ENCODE results near the gene ARID3B. TPM values are rescaled to one million over a fixed set of nuclear protein-coding genes. Genes with fewer than 3 reads are reported as not detected.

ARID3B gene
- total RNA-seq, 1 experiment from 2014 or later, result 19.0 TPM

DNA sequence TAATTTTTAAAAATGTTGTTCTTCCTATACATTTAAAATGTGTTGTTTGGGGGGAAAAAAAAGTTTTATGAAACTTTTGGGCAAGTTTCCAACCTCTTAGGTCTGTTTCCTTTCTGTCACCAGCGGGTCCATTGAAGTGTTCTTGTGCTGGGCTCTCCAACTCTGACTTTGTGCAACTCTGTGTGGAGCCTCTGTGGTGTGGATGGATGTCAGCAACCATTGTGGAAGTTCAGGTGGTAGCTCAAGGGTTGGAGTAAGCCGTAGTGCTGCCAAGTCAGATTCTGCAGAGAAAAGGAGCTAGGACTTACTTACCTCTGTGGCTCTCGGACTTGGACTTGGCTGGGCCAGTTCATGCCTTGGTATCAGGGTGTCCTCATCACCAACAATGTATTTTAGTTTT is 22.4 kb downstream of the ARID3B start:
- no peak overlapping the region for H3K27ac ChIP-seq (ENCODE audit: low read length)

DNA sequence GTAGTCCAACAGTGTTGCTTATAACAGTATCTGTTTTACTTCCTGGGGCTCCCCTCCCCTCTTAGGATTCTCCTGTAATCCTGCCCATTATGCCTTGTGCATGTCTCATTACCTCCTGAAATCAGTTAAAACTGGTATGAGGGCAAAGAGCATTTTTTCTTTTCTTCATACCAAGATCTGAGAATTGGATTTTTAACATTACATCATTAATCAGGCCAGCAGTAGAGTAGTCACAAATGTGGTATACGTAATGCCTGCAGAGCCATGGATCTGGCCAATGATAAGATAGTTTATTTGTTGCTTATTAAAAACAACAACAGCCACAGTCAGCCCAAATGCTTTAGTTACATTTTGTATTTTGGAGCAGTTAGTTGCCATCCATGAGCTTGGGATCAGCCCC is 23.2 kb downstream of the ARID3B start:
- Histone ChIP-seq H3K9me2 (replicated peaks; ENCODE audit: low read length) (no peaks in the 10 kb centered on the region), H3K4me3 (ENCODE audit: low read length) (no peak overlapping the region), H3K4me2 (ENCODE audit: low read length) (no peak overlapping the region), H2AFZ (ENCODE audit: low read length) (no peak overlapping the region), H3K4me1 (ENCODE audit: insufficient read depth, low read length) (no peaks in the 10 kb centered on the region), H4K20me1 (ENCODE audit: low read length) (peaks cover 15% of the 10 kb centered on the region), H3K9me3 (ENCODE audit: low read length) (no peaks in the 10 kb centered on the region), H3K27me3 (ENCODE audit: low read length) (no peaks in the 10 kb centered on the region), H3K79me2 (ENCODE audit: low read length) (peaks cover 75% of the 10 kb centered on the region), H3F3A (ENCODE audit: low read length, unreplicated experiment) (peaks cover 4% of the 10 kb centered on the region), H3K9ac (ENCODE audit: low read length) (no peak overlapping the region), H3K27ac (ENCODE audit: low read length) (no peak overlapping the region), H3K36me3 (ENCODE audit: low read depth, low read length) (peaks cover 11% of the 10 kb centered on the region; the same call in 1 of the 2 replicates)
- BruUV-seq (replicated peaks), result no TSS peak
- POLR2A ChIA-PET (ENCODE audit: unreplicated experiment), result no interaction called here
- DNase-seq, result no peak
- TF ChIP-seq EZH2 (IDR thresholded peaks at IDR 0.05; ENCODE audit: low read length, unreplicated experiment) (no peak), EZH2phosphoT487 (IDR thresholded peaks at IDR 0.05; ENCODE audit: borderline replicate concordance, low read length) (no peak)
- TF ChIP-seq, protein P1, sequence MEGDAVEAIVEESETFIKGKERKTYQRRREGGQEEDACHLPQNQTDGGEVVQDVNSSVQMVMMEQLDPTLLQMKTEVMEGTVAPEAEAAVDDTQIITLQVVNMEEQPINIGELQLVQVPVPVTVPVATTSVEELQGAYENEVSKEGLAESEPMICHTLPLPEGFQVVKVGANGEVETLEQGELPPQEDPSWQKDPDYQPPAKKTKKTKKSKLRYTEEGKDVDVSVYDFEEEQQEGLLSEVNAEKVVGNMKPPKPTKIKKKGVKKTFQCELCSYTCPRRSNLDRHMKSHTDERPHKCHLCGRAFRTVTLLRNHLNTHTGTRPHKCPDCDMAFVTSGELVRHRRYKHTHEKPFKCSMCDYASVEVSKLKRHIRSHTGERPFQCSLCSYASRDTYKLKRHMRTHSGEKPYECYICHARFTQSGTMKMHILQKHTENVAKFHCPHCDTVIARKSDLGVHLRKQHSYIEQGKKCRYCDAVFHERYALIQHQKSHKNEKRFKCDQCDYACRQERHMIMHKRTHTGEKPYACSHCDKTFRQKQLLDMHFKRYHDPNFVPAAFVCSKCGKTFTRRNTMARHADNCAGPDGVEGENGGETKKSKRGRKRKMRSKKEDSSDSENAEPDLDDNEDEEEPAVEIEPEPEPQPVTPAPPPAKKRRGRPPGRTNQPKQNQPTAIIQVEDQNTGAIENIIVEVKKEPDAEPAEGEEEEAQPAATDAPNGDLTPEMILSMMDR (conservative IDR thresholded peaks at IDR 0.05; ENCODE audit: low read depth, low read length), result no peak
- CTCF ChIA-PET, result no interaction called here
- intact Hi-C loops (cut with micrococcal nuclease), result no loop called here
- ATAC-seq, result no peak

More for the DNA sequence above, 22.4 kb downstream of the ARID3B start:
- H3K79me2 ChIP-seq (ENCODE audit: low read length), result peaks cover 79% of the 10 kb centered on the region
- ChIA-PET POLR2A (ENCODE audit: unreplicated experiment) (no interaction called here), CTCF (no interaction called here)
- no peaks in the 10 kb centered on the region for H3K9me2 ChIP-seq (replicated peaks; ENCODE audit: low read length)
- H3K4me2 ChIP-seq (ENCODE audit: low read length), result no peak overlapping the region
- BruUV-seq (replicated peaks), result no TSS peak
- peaks cover 22% of the 10 kb centered on the region for H4K20me1 ChIP-seq (ENCODE audit: low read length)
- no peak for ATAC-seq
- no peaks in the 10 kb centered on the region for H3K9me3 ChIP-seq (ENCODE audit: low read length)
- no peak overlapping the region for H2AFZ ChIP-seq (ENCODE audit: low read length)
- H3K4me3 ChIP-seq (ENCODE audit: low read length), result no peak overlapping the region
- H3K27me3 ChIP-seq (ENCODE audit: low read length), result no peaks in the 10 kb centered on the region
- peaks cover 12% of the 10 kb centered on the region; the same call in 1 of the 2 replicates for H3K36me3 ChIP-seq (ENCODE audit: low read depth, low read length)
- TF ChIP-seq EZH2phosphoT487 (IDR thresholded peaks at IDR 0.05; ENCODE audit: borderline replicate concordance, low read length) (no peak), EZH2 (IDR thresholded peaks at IDR 0.05; ENCODE audit: low read length, unreplicated experiment) (no peak)
- TF ChIP-seq, protein P1 (conservative IDR thresholded peaks at IDR 0.05; ENCODE audit: low read depth, low read length), result no peak
- intact Hi-C loops (cut with micrococcal nuclease), result no loop called here
- peaks cover 4% of the 10 kb centered on the region for H3F3A ChIP-seq (ENCODE audit: low read length, unreplicated experiment)
- H3K9ac ChIP-seq (ENCODE audit: low read length), result no peak overlapping the region
- no peaks in the 10 kb centered on the region for H3K4me1 ChIP-seq (ENCODE audit: insufficient read depth, low read length)
- DNase-seq, result no peak

DNA sequence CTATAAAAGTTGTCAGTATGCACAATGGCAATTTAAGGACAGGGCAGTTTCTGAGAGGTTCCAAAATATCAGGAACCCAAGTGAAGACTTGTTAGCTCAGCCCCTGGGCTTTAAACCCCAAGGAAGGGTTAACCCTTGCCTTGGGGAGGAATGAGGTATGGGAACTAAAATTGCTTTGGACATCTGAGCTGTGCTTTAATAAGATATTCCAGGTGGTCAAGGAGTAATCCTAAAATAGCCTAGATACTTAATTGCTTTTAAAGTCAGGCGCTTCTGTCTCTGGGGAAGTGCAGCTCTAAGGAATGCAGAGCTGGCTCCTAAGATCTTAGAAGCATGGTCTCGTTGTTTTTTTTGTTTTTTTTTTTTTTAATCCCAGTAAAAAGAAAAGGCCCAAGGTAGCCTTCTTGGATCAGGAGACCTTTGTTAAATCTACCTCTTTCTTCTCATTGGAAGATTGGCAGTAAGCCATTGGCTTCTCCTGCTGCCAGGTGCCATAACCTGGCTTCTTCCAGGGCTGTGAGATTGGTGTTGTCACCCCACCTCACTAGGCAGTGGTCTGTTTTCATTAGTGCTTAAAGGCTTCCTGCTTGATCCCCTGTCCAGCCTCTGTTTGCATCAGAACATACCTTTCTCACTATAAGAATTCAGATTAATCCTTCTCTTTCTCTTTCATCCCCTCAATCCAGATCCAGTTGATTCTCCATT is 24.5 kb downstream of the ARID3B start:
- POLR2A ChIA-PET (ENCODE audit: unreplicated experiment), result no interaction called here
- BruUV-seq (replicated peaks), result no TSS peak
- H3K9me3 ChIP-seq (ENCODE audit: low read length), result no peaks in the 10 kb centered on the region
- intact Hi-C loops (cut with micrococcal nuclease), result no loop called here
- peaks cover 62% of the 10 kb centered on the region for H3K79me2 ChIP-seq (ENCODE audit: low read length)
- ATAC-seq, result no peak
- no peak overlapping the region for H3K9ac ChIP-seq (ENCODE audit: low read length)
- H2AFZ ChIP-seq (ENCODE audit: low read length), result no peak overlapping the region
- no peak overlapping the region for H3K4me3 ChIP-seq (ENCODE audit: low read length)
- CTCF ChIA-PET, result no interaction called here
- H3K36me3 ChIP-seq (ENCODE audit: low read depth, low read length), result peaks cover 17% of the 10 kb centered on the region
- H3K27ac ChIP-seq (ENCODE audit: low read length), result no peak overlapping the region
- H3K4me2 ChIP-seq (ENCODE audit: low read length), result no peak overlapping the region
- no peaks in the 10 kb centered on the region for H3K27me3 ChIP-seq (ENCODE audit: low read length)
- no peak for DNase-seq
- H3F3A ChIP-seq (ENCODE audit: low read length, unreplicated experiment), result peaks cover 4% of the 10 kb centered on the region
- peaks cover 11% of the 10 kb centered on the region for H4K20me1 ChIP-seq (ENCODE audit: low read length)
- TF ChIP-seq, protein P1 (conservative IDR thresholded peaks at IDR 0.05; ENCODE audit: low read depth, low read length), result no peak
- TF ChIP-seq EZH2 (IDR thresholded peaks at IDR 0.05; ENCODE audit: low read length, unreplicated experiment) (no peak), EZH2phosphoT487 (IDR thresholded peaks at IDR 0.05; ENCODE audit: borderline replicate concordance, low read length) (no peak)
- no peaks in the 10 kb centered on the region for H3K4me1 ChIP-seq (ENCODE audit: insufficient read depth, low read length)
- no peaks in the 10 kb centered on the region for H3K9me2 ChIP-seq (replicated peaks; ENCODE audit: low read length)
